Coronary artery (tissue), 2 donors: ENCODE data around the gene RNGTT.
A peak's percentile ranks its signal among the peaks of the same experiment; 100 is the strongest.

Source experiments
- DNase-seq: peaks from one replicate; pipeline ENCODE4 v3.0.0-alpha.2; 2017; ENCODE audit warnings: low spot score
- H3K27ac ChIP-seq, 2 donors: fragments of 200-600 bp; sonication (generic); one replicate each; pipeline ENCODE4 v1.5.1; 2016 to 2019
- H3K4me3 ChIP-seq: fragments of 200-600 bp; sonication (generic); 2 replicates; pipeline ENCODE4 v1.5.1; 2016; ENCODE audit warnings: mild to moderate bottlenecking, moderate library complexity
- CTCF ChIP-seq: fragments of 200-600 bp; sonication (generic); IDR thresholded peaks from one replicate; pipeline ENCODE4 v1.5.1; 2019; ENCODE audit warnings: antibody characterized with exemption

The RNGTT gene

DNA sequence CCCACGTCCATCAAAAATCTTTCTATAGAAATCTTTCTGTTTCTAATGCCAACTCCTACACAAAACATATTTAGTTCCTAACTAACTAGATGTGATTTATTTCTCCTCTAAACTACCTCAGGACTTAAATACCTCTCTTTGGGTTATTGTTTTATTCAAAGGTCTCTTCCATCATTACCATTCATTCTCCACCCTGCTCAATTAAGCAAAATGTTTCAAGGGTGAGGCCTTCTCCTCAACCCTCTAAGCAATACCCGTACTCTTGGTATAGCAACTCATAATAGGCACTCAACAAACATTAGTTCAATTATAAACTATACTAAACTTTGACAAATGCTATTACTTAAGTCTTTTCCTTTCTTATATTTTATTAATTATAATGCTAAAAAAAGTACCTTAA is 111.4 kb downstream of the RNGTT start:
- Histone ChIP-seq H3K27ac (no peak overlapping the region), H3K4me3 (no peak overlapping the region)
- TF ChIP-seq CTCF: no peak
- no peak for DNase-seq

DNA sequence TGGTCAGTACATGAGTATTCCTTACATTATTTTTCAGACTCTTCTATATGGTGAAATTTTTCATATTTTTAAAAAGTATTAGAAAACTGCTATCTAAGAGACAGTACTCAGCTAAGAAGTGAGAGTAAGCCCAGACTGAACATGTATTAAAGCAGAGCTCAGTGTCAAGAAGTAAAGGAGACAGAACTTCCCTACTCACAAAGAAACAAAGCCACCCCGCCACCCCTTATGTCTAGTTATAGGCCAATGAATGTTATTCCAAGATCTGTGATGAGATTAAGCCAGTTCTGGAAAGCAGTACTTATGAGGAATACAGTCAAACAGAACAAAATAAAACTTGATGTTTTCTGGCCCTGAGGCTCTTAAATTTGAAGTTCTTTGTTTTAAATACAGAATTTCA is 114.5 kb downstream of the RNGTT start:
- no peak for TF ChIP-seq CTCF
- Histone ChIP-seq H3K4me3 (no peak overlapping the region), H3K27ac (no peak overlapping the region)
- no peak for DNase-seq

DNA sequence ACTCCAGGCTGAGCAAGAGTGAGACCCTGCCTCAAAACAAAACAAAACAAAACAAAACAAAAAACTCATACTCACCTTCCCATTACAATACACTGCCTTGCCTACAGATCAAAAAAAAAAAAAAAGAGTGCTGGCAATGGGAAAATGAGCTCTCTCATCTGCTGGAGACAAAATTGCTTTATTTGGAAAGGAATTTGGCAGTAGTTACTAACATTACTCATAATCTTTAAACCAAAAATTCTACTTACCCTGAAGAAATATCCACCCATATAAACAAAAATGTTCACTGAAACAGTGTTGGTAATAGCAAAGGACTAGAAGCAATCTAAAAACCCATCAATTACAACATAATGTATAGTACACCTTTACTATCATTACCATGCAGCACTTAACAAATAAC is 120.4 kb downstream of the RNGTT start:
- H3K27ac ChIP-seq: peak overlapping the region; percentile 54 to 63

DNA sequence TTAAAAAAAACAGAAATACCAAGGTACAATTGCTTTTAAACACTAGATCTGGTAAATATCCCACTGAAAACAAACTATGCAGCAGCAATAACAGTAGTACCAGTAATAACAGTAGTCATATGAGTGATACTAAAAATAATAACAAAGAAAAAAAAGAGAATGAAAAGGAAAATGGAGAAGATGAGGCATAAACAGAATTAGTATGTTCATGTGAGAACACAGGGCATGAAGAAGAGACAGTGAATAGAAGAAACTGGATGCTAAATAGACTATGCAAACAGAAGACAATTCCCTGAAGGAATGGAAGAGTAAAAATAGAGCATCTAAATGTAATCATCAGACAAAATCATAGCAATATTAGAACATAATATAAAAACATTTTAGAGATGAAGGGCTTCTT is 121.1 kb downstream of the RNGTT start:
- no peak overlapping the region for H3K4me3 ChIP-seq
- peak overlapping the region; percentile 54 to 57 for H3K27ac ChIP-seq
- DNase-seq: no peak
- no peak for TF ChIP-seq CTCF

More for the DNA sequence above, 120.4 kb downstream of the RNGTT start:
- H3K4me3 ChIP-seq: peak overlapping the region; percentile 1
- DNase-seq: no peak
- no peak for TF ChIP-seq CTCF

GRCh38 chr6:88840796-88841539 is 122.5 kb downstream of the RNGTT start:
- TF ChIP-seq CTCF: no peak
- Histone ChIP-seq H3K27ac (no peak overlapping the region), H3K4me3 (no peak overlapping the region)
- no peak for DNase-seq

DNA sequence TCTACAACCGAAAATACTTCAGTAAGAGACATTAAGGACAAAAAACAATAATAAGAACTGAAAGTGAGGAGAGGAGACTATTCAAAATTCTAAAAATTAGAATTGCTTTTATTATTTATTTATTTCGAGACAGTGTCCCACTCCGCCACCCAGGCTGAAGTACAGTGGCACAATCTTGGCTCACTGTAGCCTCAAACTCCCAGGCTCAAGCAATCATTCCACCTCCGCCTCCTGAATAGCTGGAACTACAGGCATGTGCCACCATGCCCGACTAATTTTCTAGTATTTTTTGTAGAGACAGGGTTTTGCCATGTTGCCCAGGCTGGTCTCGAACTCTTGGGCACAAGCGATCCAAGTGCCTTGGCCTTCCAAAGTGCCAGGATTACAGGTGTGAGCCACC is 123.1 kb downstream of the RNGTT start:
- Histone ChIP-seq H3K4me3 (no peak overlapping the region), H3K27ac (no peak overlapping the region)
- TF ChIP-seq CTCF: no peak
- DNase-seq: no peak

DNA sequence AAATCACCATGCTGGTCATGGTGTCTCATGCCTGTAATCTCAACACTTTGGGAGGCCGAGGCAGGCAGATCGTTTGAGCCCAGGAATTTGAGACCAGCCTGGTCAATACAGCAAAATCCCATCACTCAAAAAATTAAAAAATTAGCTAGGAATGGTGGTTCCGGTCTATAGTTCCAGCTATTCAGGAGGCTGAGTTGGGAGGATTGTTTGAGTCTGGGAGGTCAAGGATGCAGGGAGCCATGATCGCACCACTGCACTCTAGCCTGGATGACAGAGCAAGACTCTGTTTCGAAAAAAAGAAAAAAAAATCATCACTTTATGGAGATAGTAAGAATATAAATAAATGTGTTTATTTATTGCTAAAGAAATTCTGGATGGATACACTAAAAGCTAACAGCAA is 124.1 kb downstream of the RNGTT start:
- TF ChIP-seq CTCF: no peak
- no peak overlapping the region for H3K27ac ChIP-seq
- no peak for DNase-seq
- no peak overlapping the region for H3K4me3 ChIP-seq
